ENCODE measurements around the gene EXOC1.

- TF ChIP-seq POLR2A (IDR thresholded peaks at IDR 0.05; ENCODE audit: low read depth, low read length) (no peak), POLR2AphosphoS5 (IDR thresholded peaks at IDR 0.05; ENCODE audit: low read depth, low read length) (no peak), TAF1 (IDR thresholded peaks at IDR 0.05; ENCODE audit: borderline replicate concordance, low read depth, low read length) (no peak)
These were observed 74.5 kb downstream of the EXOC1 start for GRCh38 chr4:55927803-55928437.
